GM12892 (cell line): ENCODE data around the gene STK16.
"Not testable (repeated sequence)": the region's sequence is repeated elsewhere in the genome, so short reads cannot be mapped to it uniquely, and the experiment has no call there.

Experiments used
- DNase-seq: peaks from one replicate; pipeline ENCODE4 v3.0.0; 2011; ENCODE audit not compliant: insufficient read length
- FAIRE-seq: peaks from 2 replicates; lab custom pipeline; 2011; peaks lifted over from hg19 to GRCh38; lab: Jason Lieb, UNC
- POLR2A ChIP-seq: IDR thresholded peaks from 2 replicates; pipeline ENCODE4 v1.6.1; 2011; ENCODE audit warnings: low read depth, low read length, control low read depth
- POLR2AphosphoS5 ChIP-seq: IDR thresholded peaks from 2 replicates; pipeline ENCODE4 v1.6.1; 2011; ENCODE audit warnings: low read depth, low read length, control low read depth
- TAF1 ChIP-seq: IDR thresholded peaks from 2 replicates; pipeline ENCODE4 v1.6.1; 2011; ENCODE audit warnings: low read depth, mild to moderate bottlenecking, control low read depth, low read length, borderline replicate concordance

Gene STK16

GRCh38 chr2:219251656-219252055 lies 6.4 kb downstream of the STK16 start:
- TF ChIP-seq POLR2A (no peak), TAF1 (no peak), POLR2AphosphoS5 (no peak; the same call in 1 of the 2 replicates)
- FAIRE-seq (no peak), DNase-seq (no peak)

GRCh38 chr2:219252084-219252483 lies 6.8 kb downstream of the STK16 start:
- TF ChIP-seq POLR2A (no peak; the same call in 1 of the 2 replicates), POLR2AphosphoS5 (no peak), TAF1 (no peak)
- DNase-seq (no peak), FAIRE-seq (no peak)

GRCh38 chr2:219252570-219252899 lies 7.3 kb downstream of the STK16 start:
- TF ChIP-seq POLR2A, result no peak
- TF ChIP-seq TAF1, result no peak
- no peak for TF ChIP-seq POLR2AphosphoS5
- FAIRE-seq (no peak), DNase-seq (no peak)

GRCh38 chr2:219252900-219253752 lies 7.8 kb downstream of the STK16 start, which contains the start of gene TUBA4B:
Gene TUBA4B (plus strand): TSS chr2:219253243. CDS start chr2:219253408, 165 bp downstream.
- no peak for TF ChIP-seq TAF1
- TF ChIP-seq POLR2A, result no peak; the same call in 1 of the 2 replicates
- no peak for TF ChIP-seq POLR2AphosphoS5
- DNase-seq (peak; percentile 52), FAIRE-seq (peak; percentile 87)

- peak; percentile 95 for FAIRE-seq
- DNase-seq, result peak; percentile 99
- TF ChIP-seq TAF1 (peak; percentile 79), POLR2A (peak; percentile 99), POLR2AphosphoS5 (peak; percentile 98)
Observed at GRCh38 chr2:219253753-219254589, 8.7 kb downstream of the STK16 start, which contains the start of gene TUBA4A. Gene TUBA4A (minus strand): TSS chr2:219253918. CDS start chr2:219253858, 60 bp downstream.

GRCh38 chr2:219254590-219255201 lies 9.4 kb downstream of the STK16 start:
- FAIRE-seq (peak; percentile 79), DNase-seq (no peak)
- no peak for TF ChIP-seq TAF1
- TF ChIP-seq POLR2A, result no peak
- TF ChIP-seq POLR2AphosphoS5, result no peak

- not testable (repeated sequence) for FAIRE-seq, DNase-seq
Observed at GRCh38 chr2:219258942-219259341, 13.7 kb downstream of the STK16 start.

- TF ChIP-seq POLR2A, result no peak
- no peak for TF ChIP-seq TAF1
- no peak for TF ChIP-seq POLR2AphosphoS5
- FAIRE-seq (no peak), DNase-seq (no peak)
Observed at GRCh38 chr2:219261024-219261855, 16.0 kb downstream of the STK16 start.

GRCh38 chr2:219266232-219266631 lies 21.0 kb downstream of the STK16 start:
- FAIRE-seq (no peak), DNase-seq (no peak)
- TF ChIP-seq TAF1 (no peak), POLR2AphosphoS5 (no peak), POLR2A (no peak)

- DNase-seq (no peak), FAIRE-seq (no peak)
- no peak for TF ChIP-seq POLR2A
- TF ChIP-seq POLR2AphosphoS5, result no peak
Observed at GRCh38 chr2:219266886-219267285, 21.6 kb downstream of the STK16 start.

- FAIRE-seq (no peak), DNase-seq (no peak)
- no peak for TF ChIP-seq POLR2A
- TF ChIP-seq POLR2AphosphoS5, result no peak
- TF ChIP-seq TAF1, result no peak
Observed at GRCh38 chr2:219268294-219268693, 23.0 kb downstream of the STK16 start.
